WERI-Rb-1 (cell line): ENCODE results near the gene NOTCH3.

Experiments
- DNase-seq: peaks from one replicate; pipeline ENCODE4 v3.0.0-alpha.2; 2020
- H3K27ac ChIP-seq: fragments of 250-450 bp; sonication (Bioruptor Pico); 2 replicates; pipeline ENCODE4 v1.5.1; 2020; ENCODE audit warnings: mild to moderate bottlenecking, moderate library complexity
- H3K27me3 ChIP-seq: fragments of 250-450 bp; sonication (Bioruptor Pico); 2 replicates; pipeline ENCODE4 v1.5.1; 2021; ENCODE audit warnings: mild to moderate bottlenecking, low read depth, moderate library complexity; ENCODE audit not compliant: insufficient read depth, severe bottlenecking
- H3K36me3 ChIP-seq: fragments of 250-450 bp; sonication (Bioruptor Pico); 2 replicates; pipeline ENCODE4 v1.5.1; 2020; ENCODE audit warnings: mild to moderate bottlenecking, moderate library complexity
- H3K4me3 ChIP-seq: 2 replicates; pipeline ENCODE4 v1.5.1; 2011; ENCODE audit warnings: low read depth, mild to moderate bottlenecking, control low read depth, low read length
- H3K9me3 ChIP-seq: fragments of 250-450 bp; sonication (Bioruptor Pico); 2 replicates; pipeline ENCODE4 v1.5.1; 2021; ENCODE audit warnings: mild to moderate bottlenecking, moderate library complexity; ENCODE audit not compliant: severe bottlenecking
- CTCF ChIP-seq: IDR thresholded peaks from 2 replicates; pipeline ENCODE4 v1.5.1; 2011; ENCODE audit warnings: low read depth, mild to moderate bottlenecking, control low read depth, inconsistent platforms, low read length

NOTCH3 gene

GRCh38 chr19:15118248-15118647, 82.5 kb downstream of the NOTCH3 start:
- no peak for TF ChIP-seq CTCF
- no peak overlapping the region for H3K27ac ChIP-seq
- peaks cover 78% of the 10 kb centered on the region for H3K36me3 ChIP-seq
- no peaks in the 10 kb centered on the region for H3K27me3 ChIP-seq
- DNase-seq = no peak
- no peaks in the 10 kb centered on the region for H3K9me3 ChIP-seq
- H3K4me3 ChIP-seq = no peak overlapping the region

- no peak overlapping the region for H3K27ac ChIP-seq
- no peak for DNase-seq
- peaks cover 65% of the 10 kb centered on the region for H3K36me3 ChIP-seq
- no peaks in the 10 kb centered on the region for H3K27me3 ChIP-seq
- H3K9me3 ChIP-seq = no peaks in the 10 kb centered on the region
- TF ChIP-seq CTCF = no peak
- no peak overlapping the region for H3K4me3 ChIP-seq
Observed at GRCh38 chr19:15116856-15117255, 83.9 kb downstream of the NOTCH3 start.

GRCh38 chr19:15115762-15116615, 84.8 kb downstream of the NOTCH3 start:
- peaks cover 62% of the 10 kb centered on the region for H3K36me3 ChIP-seq
- TF ChIP-seq CTCF = no peak
- H3K27ac ChIP-seq = no peak overlapping the region
- no peaks in the 10 kb centered on the region for H3K9me3 ChIP-seq
- H3K4me3 ChIP-seq = no peak overlapping the region
- H3K27me3 ChIP-seq = no peaks in the 10 kb centered on the region
- no peak for DNase-seq

GRCh38 chr19:15115080-15115479, 85.7 kb downstream of the NOTCH3 start:
- no peak for TF ChIP-seq CTCF
- H3K36me3 ChIP-seq = peaks cover 53% of the 10 kb centered on the region
- no peak for DNase-seq
- no peak overlapping the region for H3K4me3 ChIP-seq
- no peak overlapping the region for H3K27ac ChIP-seq
- H3K9me3 ChIP-seq = no peaks in the 10 kb centered on the region
- H3K27me3 ChIP-seq = no peaks in the 10 kb centered on the region

- DNase-seq = no peak
- Histone ChIP-seq H3K27me3 (peaks cover 4% of the 10 kb centered on the region), H3K27ac (no peak overlapping the region), H3K4me3 (no peak overlapping the region), H3K36me3 (peaks cover 44% of the 10 kb centered on the region), H3K9me3 (no peaks in the 10 kb centered on the region)
- no peak for TF ChIP-seq CTCF
Observed at GRCh38 chr19:15114153-15114540, 86.6 kb downstream of the NOTCH3 start.
